ENCODE measurements around the gene SPON2.
"Not testable (repeated sequence)": the region's sequence is repeated elsewhere in the genome, so short reads cannot be mapped to it uniquely, and the experiment has no call there.

SPON2 gene

DNA sequence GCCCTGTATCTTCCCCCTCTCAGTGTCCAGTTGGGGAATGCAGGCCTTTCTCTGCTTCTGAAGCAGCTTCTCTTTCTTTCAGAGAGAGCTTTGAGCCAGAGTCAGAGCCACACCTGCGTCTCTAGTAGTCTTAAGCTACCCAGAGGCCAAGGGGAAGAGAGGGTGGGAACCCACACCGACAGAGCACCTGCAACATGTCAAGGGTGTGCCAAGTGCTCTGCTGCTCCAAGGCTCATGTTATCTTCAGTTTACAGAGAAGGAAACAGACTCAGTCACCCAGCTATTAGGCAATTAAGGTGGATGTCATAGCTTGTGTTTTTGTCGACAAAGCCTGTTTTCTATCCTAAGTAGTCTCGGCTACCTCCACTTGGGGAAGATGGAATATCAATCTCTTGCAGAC lies 36.3 kb downstream of the SPON2 start:
- DNase-seq, result no peak

- no peak for DNase-seq
These were observed 39.4 kb downstream of the SPON2 start for GRCh38 chr4:1133033-1133432.

- peak; percentile 63 for DNase-seq
These were observed 41.8 kb downstream of the SPON2 start for GRCh38 chr4:1130316-1131186.

- DNase-seq, result no peak
These were observed 45.9 kb downstream of the SPON2 start for GRCh38 chr4:1126506-1126905.

- DNase-seq, result not testable (repeated sequence)
These were observed 46.9 kb downstream of the SPON2 start for GRCh38 chr4:1125466-1125865.

GRCh38 chr4:1124818-1125217 lies 47.6 kb downstream of the SPON2 start:
- no peak for DNase-seq

GRCh38 chr4:1122505-1122904 lies 49.9 kb downstream of the SPON2 start:
- no peak for DNase-seq
